ENCODE measurements around the gene SH2D2A. TPM values are rescaled to one million over a fixed set of nuclear protein-coding genes. Genes with fewer than 3 reads are reported as not detected.
A peak's percentile ranks its signal among the peaks of the same experiment; 100 is the strongest.

The SH2D2A gene
- total and polyA plus RNA-seq, 2 of the 4 experiments (the other 2 are of a cell fraction) = not detected

DNA sequence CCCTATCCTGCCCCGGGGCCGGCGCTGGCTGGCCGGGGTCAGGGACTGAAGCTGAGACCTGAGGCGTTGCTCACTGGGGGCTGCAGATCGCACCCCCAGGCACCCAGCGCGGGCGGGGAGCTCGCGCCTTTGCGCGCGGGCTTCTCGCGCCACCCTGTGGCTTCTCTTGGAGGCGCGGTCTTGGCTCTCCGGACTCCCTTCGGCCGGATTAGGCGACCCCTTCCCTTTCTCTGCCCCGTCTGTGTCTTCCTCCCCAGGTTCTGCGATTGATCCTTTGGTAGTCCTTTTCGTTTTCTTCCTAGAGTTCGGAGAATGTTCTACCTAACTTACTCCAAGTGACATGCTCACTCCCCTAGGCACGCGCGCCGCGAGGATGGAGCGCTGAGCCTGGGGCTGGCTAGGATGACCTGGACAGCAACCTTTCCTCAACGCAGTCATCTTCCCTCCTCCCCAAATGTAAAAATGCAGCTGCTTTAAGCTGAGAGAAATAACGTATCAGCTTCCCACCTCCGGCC is 43.5 kb upstream of the SH2D2A start:
- Histone ChIP-seq H3K79me1 (ENCODE audit: low read depth in 1 of 2, low read length in 2 of 2) (no peaks in the 10 kb centered on the region), H2AFZ (replicated peaks; ENCODE audit: low read length, poor library complexity) (peak overlapping the region; percentile 69), H2AK9ac (replicated peaks; ENCODE audit: low read depth, low read length, poor library complexity) (peak overlapping the region; percentile 16), H3K9ac (ENCODE audit: low read depth, low read length) (no peak overlapping the region), H2BK15ac (ENCODE audit: low read depth, low read length) (no peak overlapping the region), H3K9me3 (ENCODE audit: control insufficient read depth, insufficient read depth, low read length) (no peaks in the 10 kb centered on the region), H3K4me1 (ENCODE audit: control insufficient read depth, insufficient read depth, low read length) (peaks cover 4% of the 10 kb centered on the region; the same call in 1 of the 2 replicates), H3K18ac (ENCODE audit: low read depth, low read length) (no peak overlapping the region), H3K27me3 (ENCODE audit: control insufficient read depth, insufficient read depth, low read length) (peaks cover 88% of the 10 kb centered on the region), H3K27ac (ENCODE audit: insufficient read depth, low read length) (no peak overlapping the region), H3K4ac (ENCODE audit: low read depth, low read length) (no peak overlapping the region), H2BK120ac (ENCODE audit: low read depth, low read length) (no peak overlapping the region), H2BK5ac (ENCODE audit: low read depth, low read length, poor library complexity, severe bottlenecking) (no peak overlapping the region), H3K4me3 (ENCODE audit: insufficient read depth, low read depth, low read length) (peak overlapping the region; percentile 13; the same call in 1 of the 2 replicates), H4K91ac (ENCODE audit: insufficient read depth, low read depth, low read length) (no peak overlapping the region), H3K4me2 (ENCODE audit: low read depth, low read length) (peak overlapping the region; percentile 72), H4K8ac (ENCODE audit: low read depth in 2 of 2, low read length in 2 of 2) (no peak overlapping the region), H3K9me1 (ENCODE audit: insufficient read depth, low read length) (no peaks in the 10 kb centered on the region), H2BK20ac (ENCODE audit: low read depth, low read length) (no peak overlapping the region), H3K23ac (ENCODE audit: low read depth, low read length) (no peak overlapping the region), H4K5ac (ENCODE audit: low read depth, low read length) (no peak overlapping the region), H3K36me3 (ENCODE audit: control insufficient read depth, insufficient read depth, low read length) (no peaks in the 10 kb centered on the region), H4K20me1 (ENCODE audit: insufficient read depth, low read length) (0 out of 2 replicates have a peak, but pooled peaks cover 9% of the 10 kb centered on the region), H3K14ac (replicated peaks; ENCODE audit: low read depth, low read length) (no peak overlapping the region), H2AK5ac (ENCODE audit: low read depth, low read length) (no peak overlapping the region), H3K56ac (ENCODE audit: extremely low read depth, insufficient read depth, low read length) (no peak overlapping the region)
- in situ Hi-C loops (cut with MboI; ENCODE audit: low sequenced_read_pairs) (no loop called here), dilution Hi-C loops (cut with HindIII; ENCODE audit: low sequenced_read_pairs, unreplicated experiment) (no loop called here), intact Hi-C loops (cut with micrococcal nuclease) (loop anchor here (1.0 kb wide), 3 partner anchors 63 to 171 kb away; no protein-coding TSS in a partner anchor)
- WGBS, 2 experiments (ENCODE audit: extremely low coverage in 2 of 2, insufficient read length in 1 of 2) = no CpG with 5 or more reads among the region's 35 CpGs
- ATAC-seq (ENCODE audit: low read depth) (peak; percentile 86), DNase-seq (peak; percentile 21)
- TF ChIP-seq SMC3 (IDR thresholded peaks at IDR 0.05; ENCODE audit: low read depth, low read length) (peak; percentile 77), RAD21 (IDR thresholded peaks at IDR 0.05; ENCODE audit: low read length) (peak; percentile 80)
- TF ChIP-seq, protein P1, sequence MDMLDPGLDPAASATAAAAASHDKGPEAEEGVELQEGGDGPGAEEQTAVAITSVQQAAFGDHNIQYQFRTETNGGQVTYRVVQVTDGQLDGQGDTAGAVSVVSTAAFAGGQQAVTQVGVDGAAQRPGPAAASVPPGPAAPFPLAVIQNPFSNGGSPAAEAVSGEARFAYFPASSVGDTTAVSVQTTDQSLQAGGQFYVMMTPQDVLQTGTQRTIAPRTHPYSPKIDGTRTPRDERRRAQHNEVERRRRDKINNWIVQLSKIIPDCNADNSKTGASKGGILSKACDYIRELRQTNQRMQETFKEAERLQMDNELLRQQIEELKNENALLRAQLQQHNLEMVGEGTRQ (IDR thresholded peaks at IDR 0.05; ENCODE audit: low read depth, low read length) = no peak
- TF ChIP-seq, protein P2, sequence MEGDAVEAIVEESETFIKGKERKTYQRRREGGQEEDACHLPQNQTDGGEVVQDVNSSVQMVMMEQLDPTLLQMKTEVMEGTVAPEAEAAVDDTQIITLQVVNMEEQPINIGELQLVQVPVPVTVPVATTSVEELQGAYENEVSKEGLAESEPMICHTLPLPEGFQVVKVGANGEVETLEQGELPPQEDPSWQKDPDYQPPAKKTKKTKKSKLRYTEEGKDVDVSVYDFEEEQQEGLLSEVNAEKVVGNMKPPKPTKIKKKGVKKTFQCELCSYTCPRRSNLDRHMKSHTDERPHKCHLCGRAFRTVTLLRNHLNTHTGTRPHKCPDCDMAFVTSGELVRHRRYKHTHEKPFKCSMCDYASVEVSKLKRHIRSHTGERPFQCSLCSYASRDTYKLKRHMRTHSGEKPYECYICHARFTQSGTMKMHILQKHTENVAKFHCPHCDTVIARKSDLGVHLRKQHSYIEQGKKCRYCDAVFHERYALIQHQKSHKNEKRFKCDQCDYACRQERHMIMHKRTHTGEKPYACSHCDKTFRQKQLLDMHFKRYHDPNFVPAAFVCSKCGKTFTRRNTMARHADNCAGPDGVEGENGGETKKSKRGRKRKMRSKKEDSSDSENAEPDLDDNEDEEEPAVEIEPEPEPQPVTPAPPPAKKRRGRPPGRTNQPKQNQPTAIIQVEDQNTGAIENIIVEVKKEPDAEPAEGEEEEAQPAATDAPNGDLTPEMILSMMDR (conservative IDR thresholded peaks at IDR 0.05; ENCODE audit: low read depth, low read length) = peak; percentile 67
- no TSS peak for BruUV-seq (replicated peaks)
- POLR2A ChIA-PET (ENCODE audit: unreplicated experiment) = interaction anchor here (0.6 to 0.7 kb wide), 2 partner anchors 19 to 34 kb away, joined by 3 to 11 read pairs; no protein-coding TSS in a partner anchor
- CTCF ChIA-PET = interaction anchor here (0.7 to 3.6 kb wide), 25 partner anchors 11 to 212 kb away, joined by 3 to 28 read pairs (median 4); partner anchors contain the start of genes ISG20L2 and METTL25B
